ENCODE results near the gene KIZ. TPM values are rescaled to one million over a fixed set of nuclear protein-coding genes. Genes with fewer than 3 reads are reported as not detected.
"Not testable (repeated sequence)": the region's sequence is repeated elsewhere in the genome, so short reads cannot be mapped to it uniquely, and the experiment has no call there.

The KIZ gene
- total RNA-seq, 1 experiment from 2014 or later: 31.8 TPM

- H3K27me3 ChIP-seq (replicated peaks; ENCODE audit: control insufficient read depth, insufficient read depth, low read length): no peaks in the 10 kb centered on the region
- H3K4me1 ChIP-seq: no peaks in the 10 kb centered on the region
- intact Hi-C loops (cut with micrococcal nuclease; ENCODE audit: unreplicated experiment): no loop called here
- CTCF ChIA-PET: no interaction called here
- H3K36me3 Mint-ChIP-seq (ENCODE audit: insufficient read depth, unreplicated experiment): no peaks in the 10 kb centered on the region
- no peaks in the 10 kb centered on the region for H3K9me3 Mint-ChIP-seq (ENCODE audit: unreplicated experiment)
- no peaks in the 10 kb centered on the region for H3K4me1 Mint-ChIP-seq (ENCODE audit: low read depth, unreplicated experiment)
- no peak for TF ChIP-seq CTCF (IDR thresholded peaks at IDR 0.05; ENCODE audit: insufficient read depth in 1 of 2, low read depth in 1 of 2, low read length in 1 of 2, severe bottlenecking in 1 of 2, unreplicated experiment in 1 of 2)
- POLR2A ChIA-PET: no interaction called here
- no peak overlapping the region for H3K27ac Mint-ChIP-seq (ENCODE audit: unreplicated experiment)
- no peaks in the 10 kb centered on the region for H3K27me3 Mint-ChIP-seq (ENCODE audit: insufficient read depth, unreplicated experiment)
- no peaks in the 10 kb centered on the region for H3K36me3 ChIP-seq (ENCODE audit: control insufficient read depth, insufficient read depth, low read length)
- BruUV-seq (replicated peaks): no TSS peak
- no peak overlapping the region for H3K4me3 ChIP-seq (ENCODE audit: low read depth, low read length)
- no peaks in the 10 kb centered on the region for H3K9me3 ChIP-seq
- no peak for DNase-seq
- no peak overlapping the region for H3K4me3 Mint-ChIP-seq (ENCODE audit: unreplicated experiment)
Observed at GRCh38 chr20:21243811-21244210, 117.9 kb downstream of the KIZ start.

GRCh38 chr20:21244808-21245207, 118.9 kb downstream of the KIZ start:
- no peak for DNase-seq
- H3K36me3 Mint-ChIP-seq (ENCODE audit: insufficient read depth, unreplicated experiment): no peaks in the 10 kb centered on the region
- ChIA-PET CTCF (no interaction called here), POLR2A (no interaction called here)
- TF ChIP-seq CTCF (IDR thresholded peaks at IDR 0.05; ENCODE audit: insufficient read depth in 1 of 2, low read depth in 1 of 2, low read length in 1 of 2, severe bottlenecking in 1 of 2, unreplicated experiment in 1 of 2): no peak
- no peak overlapping the region for H3K4me3 ChIP-seq (ENCODE audit: low read depth, low read length)
- intact Hi-C loops (cut with micrococcal nuclease; ENCODE audit: unreplicated experiment): no loop called here
- no peaks in the 10 kb centered on the region for H3K4me1 Mint-ChIP-seq (ENCODE audit: low read depth, unreplicated experiment)
- H3K9me3 Mint-ChIP-seq (ENCODE audit: unreplicated experiment): no peaks in the 10 kb centered on the region
- no peak overlapping the region for H3K4me3 Mint-ChIP-seq (ENCODE audit: unreplicated experiment)
- no peaks in the 10 kb centered on the region for H3K27me3 ChIP-seq (replicated peaks; ENCODE audit: control insufficient read depth, insufficient read depth, low read length)
- H3K9me3 ChIP-seq: no peaks in the 10 kb centered on the region
- H3K4me1 ChIP-seq: no peaks in the 10 kb centered on the region
- no peak overlapping the region for H3K27ac Mint-ChIP-seq (ENCODE audit: unreplicated experiment)
- H3K27me3 Mint-ChIP-seq (ENCODE audit: insufficient read depth, unreplicated experiment): no peaks in the 10 kb centered on the region
- no peaks in the 10 kb centered on the region for H3K36me3 ChIP-seq (ENCODE audit: control insufficient read depth, insufficient read depth, low read length)
- no TSS peak for BruUV-seq (replicated peaks)

GRCh38 chr20:21246161-21246560, 120.3 kb downstream of the KIZ start:
- ChIA-PET CTCF (no interaction called here), POLR2A (interaction anchor here (0.6 kb wide), 1 partner anchor 22 kb away, joined by 3 read pairs; no protein-coding TSS in a partner anchor)
- Mint-ChIP-seq H3K4me3 (ENCODE audit: unreplicated experiment) (no peak overlapping the region), H3K4me1 (ENCODE audit: low read depth, unreplicated experiment) (no peaks in the 10 kb centered on the region), H3K27ac (ENCODE audit: unreplicated experiment) (no peak overlapping the region), H3K9me3 (ENCODE audit: unreplicated experiment) (no peaks in the 10 kb centered on the region), H3K27me3 (ENCODE audit: insufficient read depth, unreplicated experiment) (no peaks in the 10 kb centered on the region), H3K36me3 (ENCODE audit: insufficient read depth, unreplicated experiment) (no peaks in the 10 kb centered on the region)
- no TSS peak for BruUV-seq (replicated peaks)
- intact Hi-C loops (cut with micrococcal nuclease; ENCODE audit: unreplicated experiment): no loop called here
- no peak overlapping the region for H3K4me3 ChIP-seq (ENCODE audit: low read depth, low read length)
- no peaks in the 10 kb centered on the region for H3K9me3 ChIP-seq
- no peaks in the 10 kb centered on the region for H3K27me3 ChIP-seq (replicated peaks; ENCODE audit: control insufficient read depth, insufficient read depth, low read length)
- no peak for TF ChIP-seq CTCF (IDR thresholded peaks at IDR 0.05; ENCODE audit: insufficient read depth in 1 of 2, low read depth in 1 of 2, low read length in 1 of 2, severe bottlenecking in 1 of 2, unreplicated experiment in 1 of 2)
- no peak for DNase-seq
- no peaks in the 10 kb centered on the region for H3K36me3 ChIP-seq (ENCODE audit: control insufficient read depth, insufficient read depth, low read length)
- H3K4me1 ChIP-seq: no peaks in the 10 kb centered on the region

- BruUV-seq (replicated peaks); DNase-seq; H3K36me3 ChIP-seq (ENCODE audit: control insufficient read depth, insufficient read depth, low read length); H3K27ac Mint-ChIP-seq (ENCODE audit: unreplicated experiment); H3K4me3 ChIP-seq (ENCODE audit: low read depth, low read length); H3K36me3 Mint-ChIP-seq (ENCODE audit: insufficient read depth, unreplicated experiment); intact Hi-C loops (cut with micrococcal nuclease; ENCODE audit: unreplicated experiment); H3K9me3 Mint-ChIP-seq (ENCODE audit: unreplicated experiment); H3K4me1 ChIP-seq; H3K4me1 Mint-ChIP-seq (ENCODE audit: low read depth, unreplicated experiment); POLR2A ChIA-PET; H3K9me3 ChIP-seq; CTCF ChIA-PET; H3K4me3 Mint-ChIP-seq (ENCODE audit: unreplicated experiment); H3K27me3 ChIP-seq (replicated peaks; ENCODE audit: control insufficient read depth, insufficient read depth, low read length); H3K27me3 Mint-ChIP-seq (ENCODE audit: insufficient read depth, unreplicated experiment): not testable (repeated sequence)
Observed at GRCh38 chr20:21247603-21248095, 121.8 kb downstream of the KIZ start.

Measured in Caco-2 (cell line).